Neural cell (in vitro differentiated cells): Measurements from ENCODE around the gene LCNL1. TPM values are rescaled to one million over a fixed set of nuclear protein-coding genes. Genes with fewer than 3 reads are reported as not detected.

Experiments used
- H2AFZ ChIP-seq: fragments of 200-600, 300-800 bp; sonication (generic), shearing (Covaris generic); 2 replicates; pipeline ENCODE4 v1.6.0; 2014; ENCODE audit warnings: low read depth, mild to moderate bottlenecking, antibody characterized with exemption, low read length, moderate library complexity
- H3F3A ChIP-seq: fragments of 200-600 bp; shearing (Covaris generic); 2 replicates; pipeline ENCODE4 v1.6.1; 2016; ENCODE audit warnings: mild to moderate bottlenecking, moderate library complexity, mixed read lengths, antibody characterized with exemption, low read length; ENCODE audit not compliant: insufficient read depth, poor library complexity, severe bottlenecking
- H3K27ac ChIP-seq: fragments of 200-600, 300-800 bp; sonication (generic), shearing (Covaris generic); 2 replicates; pipeline ENCODE4 v1.5.1; 2014; ENCODE audit warnings: mild to moderate bottlenecking, low read length, moderate library complexity
- H3K27me3 ChIP-seq: fragments of 300-800, 200-600 bp; sonication (generic), shearing (Covaris generic); 2 replicates; pipeline ENCODE4 v1.6.0; 2014; ENCODE audit warnings: mild to moderate bottlenecking, low read depth, low read length, moderate library complexity; ENCODE audit not compliant: insufficient read depth
- H3K36me3 ChIP-seq: fragments of 300-800, 200-600 bp; sonication (generic), shearing (Covaris generic); 2 replicates; pipeline ENCODE4 v1.5.1; 2014; ENCODE audit warnings: mild to moderate bottlenecking, antibody characterized with exemption, low read length, moderate library complexity; ENCODE audit not compliant: insufficient read depth
- H3K4me2 ChIP-seq: fragments of 300-800, 200-600 bp; sonication (generic), shearing (Covaris generic); 2 replicates; pipeline ENCODE4 v1.6.0; 2014; ENCODE audit warnings: mild to moderate bottlenecking, low read length
- H3K4me3 ChIP-seq: fragments of 300-800, 200-600 bp; sonication (generic), shearing (Covaris generic); 2 replicates; pipeline ENCODE4 v1.5.1; 2014; ENCODE audit warnings: mild to moderate bottlenecking, low read length, moderate library complexity
- H3K79me2 ChIP-seq: fragments of 200-600 bp; shearing (Covaris generic); replicated peaks from 2 replicates; pipeline ENCODE4 v1.6.0; 2014; ENCODE audit warnings: mild to moderate bottlenecking, low read length, moderate library complexity; ENCODE audit not compliant: insufficient read depth
- H3K9ac ChIP-seq: fragments of 300-800, 200-600 bp; sonication (generic), shearing (Covaris generic); 2 replicates; pipeline ENCODE4 v1.6.1; 2016; ENCODE audit warnings: mild to moderate bottlenecking, low read length, mixed read lengths
- H3K9me2 ChIP-seq: fragments of 200-600 bp; shearing (Covaris generic); 2 replicates; pipeline ENCODE4 v1.6.1; 2016; ENCODE audit warnings: mild to moderate bottlenecking, low read length, mixed read lengths; ENCODE audit not compliant: insufficient read depth
- H3K9me3 ChIP-seq: fragments of 200-600, 300-800 bp; sonication (generic), shearing (Covaris generic); 2 replicates; pipeline ENCODE4 v1.6.1; 2016; ENCODE audit warnings: mild to moderate bottlenecking, mixed run types, low read length, moderate library complexity, mixed read lengths
- H4K20me1 ChIP-seq: fragments of 200-600 bp; shearing (Covaris generic); 2 replicates; pipeline ENCODE4 v1.6.1; 2016; ENCODE audit warnings: mild to moderate bottlenecking, mixed run types; ENCODE audit not compliant: insufficient read depth
- CTCF ChIP-seq: fragments of 450-650 bp; IDR thresholded peaks from 2 replicates; pipeline ENCODE4 v1.5.1; 2014; ENCODE audit warnings: antibody characterized with exemption, mild to moderate bottlenecking, moderate library complexity; ENCODE audit not compliant: poor library complexity, severe bottlenecking
- EP300 ChIP-seq: fragments of 450-650 bp; conservative IDR thresholded peaks from 2 replicates; pipeline ENCODE4 v1.6.1; 2014; ENCODE audit warnings: antibody characterized with exemption, mild to moderate bottlenecking, moderate library complexity; ENCODE audit not compliant: poor library complexity, severe bottlenecking
- EZH2 ChIP-seq: fragments of 200-600, 300-800 bp; shearing (Covaris generic), sonication (generic); IDR thresholded peaks from 2 replicates; pipeline ENCODE4 v1.6.1; 2014; ENCODE audit warnings: antibody characterized with exemption, low read length, borderline replicate concordance, mild to moderate bottlenecking; ENCODE audit not compliant: insufficient read depth, poor library complexity, severe bottlenecking
- MXI1 ChIP-seq: fragments of 450-650 bp; conservative IDR thresholded peaks from 2 replicates; pipeline ENCODE4 v1.6.1; 2014; ENCODE audit warnings: antibody characterized with exemption, mild to moderate bottlenecking; ENCODE audit not compliant: poor library complexity, severe bottlenecking
- POLR2AphosphoS5 ChIP-seq: IDR thresholded peaks from 2 replicates; pipeline ENCODE4 v1.6.1; 2012
- RAD21 ChIP-seq: fragments of 450-650 bp; conservative IDR thresholded peaks from 2 replicates; pipeline ENCODE4 v1.6.1; 2014; ENCODE audit warnings: antibody characterized with exemption, mild to moderate bottlenecking, moderate library complexity
- REST ChIP-seq: IDR thresholded peaks from 2 replicates; pipeline ENCODE4 v1.6.1; 2012; ENCODE audit warnings: borderline replicate concordance
- SMC3 ChIP-seq: fragments of 450-650 bp; conservative IDR thresholded peaks from 2 replicates; pipeline ENCODE4 v1.6.1; 2014; ENCODE audit warnings: antibody characterized with exemption, mild to moderate bottlenecking, moderate library complexity; ENCODE audit not compliant: poor library complexity
- TAF1 ChIP-seq: IDR thresholded peaks from 2 replicates; pipeline ENCODE4 v1.6.1; 2012; ENCODE audit warnings: low read depth
- polyA plus RNA-seq: library from polyadenylated mRNA; depleted of rRNA; stranded (reverse); fragments of >200 nt; gene quantifications from 2 replicates; pipeline ENCODE4 v1.2.3, GENCODE V29; 2014

LCNL1 gene
- polyA plus RNA-seq, 1 donor from 2014 or later, result not detected

- H2AFZ ChIP-seq, result no peak overlapping the region
- H3F3A ChIP-seq, result no peaks in the 10 kb centered on the region
- H3K9me3 ChIP-seq, result no peaks in the 10 kb centered on the region
- H3K9ac ChIP-seq, result no peak overlapping the region
- no peaks in the 10 kb centered on the region for H3K36me3 ChIP-seq
- no peaks in the 10 kb centered on the region for H3K9me2 ChIP-seq
- H3K27ac ChIP-seq, result no peak overlapping the region
- no peaks in the 10 kb centered on the region for H3K27me3 ChIP-seq
- no peak overlapping the region for H3K4me2 ChIP-seq
- TF ChIP-seq POLR2AphosphoS5, result no peak
- no peak for TF ChIP-seq EP300
- no peak for TF ChIP-seq TAF1
- no peak for TF ChIP-seq RAD21
- no peak for TF ChIP-seq REST
- no peak for TF ChIP-seq CTCF
- no peak for TF ChIP-seq EZH2
- TF ChIP-seq SMC3, result no peak
- no peak for TF ChIP-seq MXI1
- H4K20me1 ChIP-seq, result no peaks in the 10 kb centered on the region
- H3K4me3 ChIP-seq, result no peak overlapping the region
- no peaks in the 10 kb centered on the region for H3K79me2 ChIP-seq
These were observed 28.3 kb upstream of the LCNL1 start for GRCh38 chr9:136954270-136955083.

GRCh38 chr9:136955202-136955942, 27.4 kb upstream of the LCNL1 start:
- no peak overlapping the region for H2AFZ ChIP-seq
- no peaks in the 10 kb centered on the region for H3K36me3 ChIP-seq
- no peaks in the 10 kb centered on the region for H3K9me3 ChIP-seq
- no peaks in the 10 kb centered on the region for H3K27me3 ChIP-seq
- H4K20me1 ChIP-seq, result no peaks in the 10 kb centered on the region
- no peaks in the 10 kb centered on the region for H3K79me2 ChIP-seq
- H3K4me3 ChIP-seq, result no peak overlapping the region
- H3F3A ChIP-seq, result no peaks in the 10 kb centered on the region
- H3K4me2 ChIP-seq, result no peak overlapping the region
- H3K9ac ChIP-seq, result no peak overlapping the region
- no peaks in the 10 kb centered on the region for H3K9me2 ChIP-seq
- no peak overlapping the region for H3K27ac ChIP-seq
- no peak for TF ChIP-seq CTCF
- no peak for TF ChIP-seq MXI1
- TF ChIP-seq EZH2, result no peak
- no peak for TF ChIP-seq TAF1
- no peak for TF ChIP-seq POLR2AphosphoS5
- TF ChIP-seq REST, result no peak
- no peak for TF ChIP-seq SMC3
- TF ChIP-seq RAD21, result no peak
- TF ChIP-seq EP300, result no peak
